ENCODE results near the gene NDUFB2.

GRCh38 chr7:140689199-140690152 lies 7.0 kb upstream of the NDUFB2 start:
- no peak for TF ChIP-seq CTCF (IDR thresholded peaks at IDR 0.05; ENCODE audit: poor library complexity, severe bottlenecking)
- no peak for TF ChIP-seq POLR2AphosphoS5 (IDR thresholded peaks at IDR 0.05)
- no peak for TF ChIP-seq EP300 (conservative IDR thresholded peaks at IDR 0.05; ENCODE audit: poor library complexity, severe bottlenecking)
- no peak for TF ChIP-seq EZH2 (IDR thresholded peaks at IDR 0.05; ENCODE audit: borderline replicate concordance, insufficient read depth, low read length, poor library complexity, severe bottlenecking)
- no peak for TF ChIP-seq REST (IDR thresholded peaks at IDR 0.05; ENCODE audit: borderline replicate concordance)
- no peak for TF ChIP-seq RAD21 (conservative IDR thresholded peaks at IDR 0.05)

All from neural cell (in vitro differentiated cells).